ENCODE measurements around the gene POLR1C.
"Not testable (repeated sequence)": the region's sequence is repeated elsewhere in the genome, so short reads cannot be mapped to it uniquely, and the experiment has no call there.

Gene POLR1C

DNA sequence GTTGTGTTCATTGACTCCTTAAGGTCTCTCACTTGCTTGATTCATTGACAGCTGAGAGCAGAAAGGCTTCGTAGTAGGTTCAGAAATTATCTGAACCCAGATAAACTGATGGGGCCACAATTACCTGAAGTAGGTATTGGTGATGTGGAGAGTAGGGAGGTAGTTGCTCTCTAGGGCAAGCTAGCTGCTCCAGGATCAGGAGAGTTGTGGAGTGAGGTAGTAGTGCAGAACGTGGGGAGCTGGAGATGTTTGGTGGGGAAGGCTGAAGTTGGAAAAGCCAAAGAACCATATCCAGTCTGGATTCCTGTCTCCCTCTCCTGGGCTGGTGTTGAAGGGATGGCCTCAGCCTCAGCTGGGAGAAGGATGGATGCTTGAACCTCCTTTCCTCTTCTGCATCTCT is 23.7 kb upstream of the POLR1C start:
- no peak for DNase-seq

DNA sequence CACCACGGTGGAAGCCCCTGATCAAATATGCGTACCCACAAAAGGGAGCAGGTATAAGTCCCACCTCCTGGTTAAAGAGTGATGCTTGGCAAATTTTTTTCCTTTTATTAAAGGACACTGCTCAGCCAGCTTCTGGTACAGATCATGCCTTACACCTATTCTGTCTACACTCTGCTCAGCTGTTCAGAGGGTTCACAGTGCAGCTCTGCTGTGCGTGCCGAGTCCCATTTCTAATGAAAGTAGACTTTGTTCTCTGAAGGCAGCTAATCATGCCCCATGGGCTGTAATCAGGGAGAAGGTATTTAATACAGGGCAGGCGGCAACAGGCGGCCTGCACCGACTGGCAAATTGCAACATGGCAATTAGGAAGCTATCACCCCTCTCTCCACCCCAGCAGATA is 23.1 kb upstream of the POLR1C start:
- no peak for DNase-seq

GRCh38 chr6:43494321-43494720 is 22.6 kb upstream of the POLR1C start:
- DNase-seq: no peak

GRCh38 chr6:43494766-43495165 is 22.1 kb upstream of the POLR1C start:
- no peak for DNase-seq

- DNase-seq: no peak
These were observed 21.4 kb upstream of the POLR1C start for GRCh38 chr6:43495409-43495941.

DNA sequence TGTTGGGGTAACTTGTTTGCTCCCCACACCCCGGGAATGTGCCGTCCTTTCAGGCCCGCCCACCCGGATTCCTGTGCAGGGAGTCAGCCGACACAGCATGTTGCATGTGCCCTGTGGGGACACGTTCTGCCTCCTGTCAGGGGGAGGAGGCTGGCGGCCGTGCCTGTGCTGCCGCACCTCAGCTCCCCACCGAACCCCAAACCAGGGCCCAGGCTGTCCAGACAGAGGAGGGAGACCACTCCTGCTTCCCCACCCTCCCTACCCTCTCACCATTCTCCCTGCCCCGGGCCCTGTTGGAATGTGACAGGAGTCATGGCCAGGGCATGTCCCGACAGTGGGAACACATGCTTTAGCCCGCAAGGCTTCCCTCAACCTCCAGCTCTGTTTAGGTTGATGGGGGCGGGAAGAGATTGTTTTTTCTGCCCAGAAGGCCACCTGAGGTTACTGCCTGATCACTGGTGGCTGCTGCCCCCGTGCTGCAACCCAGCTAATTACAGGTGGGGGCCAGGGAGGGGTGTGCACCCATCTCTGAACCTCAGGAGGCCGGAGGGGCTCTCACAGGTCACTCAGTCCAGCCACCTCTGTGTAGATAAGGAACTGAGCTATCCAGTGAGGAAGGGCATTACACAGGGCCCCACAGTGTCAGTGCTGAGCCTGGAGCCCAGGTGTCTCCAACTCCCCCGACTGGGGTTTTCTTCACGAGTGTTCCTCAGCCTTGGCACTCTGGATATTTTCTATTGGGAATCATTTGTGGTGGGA is 20.3 kb upstream of the POLR1C start:
- DNase-seq: no peak

DNA sequence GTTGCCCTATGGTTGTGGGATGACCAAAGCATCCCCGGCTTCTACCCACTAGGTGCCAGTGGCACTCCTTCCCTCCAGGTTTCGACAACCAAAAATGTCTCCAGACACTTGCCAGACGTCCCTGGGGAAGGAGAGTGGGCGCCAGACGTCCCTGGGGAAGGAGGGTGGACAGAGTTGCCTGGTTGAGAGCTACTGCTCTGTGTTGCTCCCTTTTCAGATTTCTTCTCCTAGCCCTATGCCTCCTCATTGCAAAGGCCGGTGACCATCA is 19.8 kb upstream of the POLR1C start:
- DNase-seq: no peak

DNA sequence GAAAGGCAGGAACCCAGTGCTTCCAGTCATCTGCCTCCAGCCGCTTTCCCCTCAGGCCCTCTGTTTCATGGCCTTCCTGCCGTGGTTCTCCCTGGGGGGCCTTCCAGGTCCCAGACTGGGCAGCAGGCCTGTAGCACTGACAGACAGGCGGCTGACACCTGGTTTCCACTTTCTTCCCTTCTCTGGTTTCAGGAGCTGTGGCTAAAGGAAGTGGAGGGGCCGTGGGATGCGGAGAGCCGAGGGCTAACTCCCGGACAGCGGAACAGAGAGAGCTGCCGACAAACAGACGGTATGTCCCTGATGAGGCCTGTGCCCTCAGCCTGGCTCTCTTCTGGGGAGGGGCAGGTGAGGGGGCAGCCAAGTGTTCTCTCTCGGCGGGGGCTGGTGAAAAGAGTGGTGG is 19.2 kb upstream of the POLR1C start:
- no peak for DNase-seq

DNA sequence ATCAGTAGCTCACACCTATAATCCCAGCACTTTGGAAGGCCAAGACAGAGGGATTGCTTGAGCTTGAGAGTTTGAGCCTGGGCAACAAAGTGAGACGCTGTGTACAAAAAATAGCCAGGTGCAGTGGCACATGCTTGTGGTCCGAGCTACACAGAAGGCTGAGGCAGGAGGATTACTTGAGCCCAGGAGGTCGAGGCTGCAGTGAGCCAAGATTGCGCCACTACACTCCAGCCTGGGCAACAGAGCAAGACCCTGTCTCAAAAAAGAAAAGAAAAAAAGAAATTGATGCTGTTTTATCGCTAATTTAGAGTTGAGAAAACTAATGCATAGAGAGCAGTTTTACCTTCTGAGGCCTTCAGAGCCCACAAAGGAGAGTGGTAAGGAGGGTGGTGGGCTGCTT is 18.6 kb upstream of the POLR1C start:
- DNase-seq: not testable (repeated sequence)

GRCh38 chr6:43499028-43499815 is 17.7 kb upstream of the POLR1C start:
- no peak for DNase-seq

DNA sequence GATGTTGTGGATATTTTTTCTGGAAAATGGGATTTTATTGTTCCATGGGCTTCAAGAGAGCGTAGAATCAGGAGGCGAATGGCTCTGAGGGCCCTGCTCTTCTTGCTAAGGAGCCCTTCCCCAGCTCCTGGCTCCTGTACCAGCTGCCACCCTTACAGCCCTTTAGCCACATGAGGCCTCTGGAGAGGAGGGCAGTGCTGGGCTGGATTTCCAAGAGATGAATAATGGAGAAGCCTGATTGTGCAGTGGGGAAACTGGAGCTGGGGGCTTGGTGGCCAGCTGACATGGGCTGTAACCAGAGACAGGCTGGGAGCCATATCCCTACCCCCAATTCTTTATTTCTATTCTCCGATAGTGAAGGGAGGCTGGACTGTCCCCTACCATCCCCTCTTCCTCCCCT is 16.0 kb upstream of the POLR1C start:
- no peak for DNase-seq

DNA sequence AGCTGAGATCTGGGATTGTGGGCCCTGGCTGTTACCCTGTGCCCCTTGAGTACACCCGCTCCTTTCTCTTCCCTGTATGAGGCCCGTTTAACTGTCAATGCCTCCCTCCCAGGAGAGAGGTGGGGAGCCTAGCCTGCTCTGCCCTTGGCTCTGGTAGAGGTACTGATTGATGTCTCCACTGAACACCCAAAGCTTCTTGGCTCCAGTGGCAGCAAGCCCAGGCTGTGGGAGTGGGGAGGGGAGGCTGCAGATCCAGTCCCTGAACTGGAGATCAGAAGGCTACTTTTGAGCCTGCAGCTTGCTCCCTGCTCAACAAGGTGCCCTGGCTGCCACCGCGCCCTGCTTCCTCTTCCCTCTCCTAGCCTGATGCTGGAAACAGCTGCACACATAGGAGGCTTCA is 14.2 kb upstream of the POLR1C start:
- DNase-seq: no peak

DNA sequence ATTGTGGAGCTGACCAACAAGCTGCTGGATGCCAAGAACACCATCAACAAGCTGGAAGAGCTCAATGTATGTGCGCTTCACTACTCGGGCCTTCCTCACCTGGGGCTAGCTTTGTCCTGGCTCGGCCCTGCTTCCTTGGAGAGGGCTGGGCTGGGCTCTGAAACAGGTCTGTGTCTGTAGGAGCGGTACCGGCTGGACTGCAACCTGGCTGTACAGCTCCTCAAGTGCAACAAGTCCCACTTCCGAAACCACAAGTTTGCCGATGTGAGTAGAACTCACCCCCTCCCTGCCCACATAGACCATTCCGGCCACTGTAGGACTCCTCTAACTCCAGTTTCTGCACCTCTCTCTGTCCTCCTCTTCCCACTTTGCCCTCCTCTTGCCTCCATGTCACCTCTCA is 13.4 kb upstream of the POLR1C start:
- DNase-seq: no peak

GRCh38 chr6:43504756-43505593 is 11.9 kb upstream of the POLR1C start:
- no peak for DNase-seq

DNA sequence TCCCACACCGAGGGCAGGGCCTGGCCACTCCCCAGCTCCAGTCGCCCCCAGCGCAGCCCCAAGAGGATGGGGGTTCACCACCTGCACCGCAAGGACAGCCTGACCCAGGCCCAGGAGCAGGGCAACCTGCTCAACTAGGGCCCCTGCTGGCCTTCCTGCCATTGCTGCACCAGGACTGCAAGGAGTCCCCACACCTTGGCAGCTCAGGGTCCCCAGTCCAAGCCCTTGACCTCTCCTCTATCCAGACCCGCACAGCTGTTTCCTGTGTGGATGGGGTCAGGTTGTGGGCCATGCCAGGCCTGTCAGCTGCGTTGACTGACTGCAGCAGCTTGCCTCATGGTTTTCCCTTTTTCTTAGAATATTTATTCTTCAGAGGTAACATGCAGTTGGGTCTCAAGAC is 11.2 kb upstream of the POLR1C start:
- DNase-seq: no peak

GRCh38 chr6:43506171-43506570 is 10.7 kb upstream of the POLR1C start:
- DNase-seq: no peak

DNA sequence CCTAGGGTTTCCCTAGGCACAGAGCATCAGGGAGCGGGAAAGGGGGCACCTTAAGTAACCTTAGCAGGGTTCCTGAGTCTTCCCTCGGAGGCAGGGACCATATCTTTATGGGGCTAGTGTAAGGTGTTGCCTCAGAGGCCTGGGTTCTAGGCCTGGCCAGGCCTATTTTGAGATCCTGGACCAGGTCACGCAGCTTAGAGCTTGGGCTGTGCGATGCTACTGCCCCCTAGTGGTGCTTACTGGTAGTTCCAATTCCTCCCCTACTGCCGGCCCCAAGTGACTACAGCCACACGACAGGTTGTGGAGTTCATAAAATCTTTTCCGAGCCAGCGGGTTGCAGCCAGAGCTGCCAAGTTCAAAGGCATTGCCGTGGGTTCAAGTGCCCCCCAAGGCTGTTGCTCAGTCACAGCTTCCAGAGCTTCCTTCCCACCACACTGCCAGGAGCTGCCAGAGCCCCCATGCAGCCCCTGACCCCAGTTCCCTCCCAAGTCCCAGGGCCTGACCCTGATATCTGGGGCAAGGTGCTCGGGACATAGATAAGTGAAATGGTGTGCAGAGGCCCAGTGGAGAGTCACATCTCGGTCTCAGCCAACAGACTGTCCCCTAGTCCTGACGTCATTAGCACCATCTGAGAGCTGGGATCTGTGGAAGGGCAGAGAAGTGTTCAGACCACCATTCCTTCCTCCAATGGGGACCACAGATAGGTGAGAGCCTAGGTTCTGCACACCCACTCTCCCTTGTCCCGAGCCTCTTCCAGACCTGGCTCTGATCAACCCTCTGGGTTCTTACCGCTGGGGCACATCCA is 10.0 kb upstream of the POLR1C start:
- peak; percentile 81 for DNase-seq

DNA sequence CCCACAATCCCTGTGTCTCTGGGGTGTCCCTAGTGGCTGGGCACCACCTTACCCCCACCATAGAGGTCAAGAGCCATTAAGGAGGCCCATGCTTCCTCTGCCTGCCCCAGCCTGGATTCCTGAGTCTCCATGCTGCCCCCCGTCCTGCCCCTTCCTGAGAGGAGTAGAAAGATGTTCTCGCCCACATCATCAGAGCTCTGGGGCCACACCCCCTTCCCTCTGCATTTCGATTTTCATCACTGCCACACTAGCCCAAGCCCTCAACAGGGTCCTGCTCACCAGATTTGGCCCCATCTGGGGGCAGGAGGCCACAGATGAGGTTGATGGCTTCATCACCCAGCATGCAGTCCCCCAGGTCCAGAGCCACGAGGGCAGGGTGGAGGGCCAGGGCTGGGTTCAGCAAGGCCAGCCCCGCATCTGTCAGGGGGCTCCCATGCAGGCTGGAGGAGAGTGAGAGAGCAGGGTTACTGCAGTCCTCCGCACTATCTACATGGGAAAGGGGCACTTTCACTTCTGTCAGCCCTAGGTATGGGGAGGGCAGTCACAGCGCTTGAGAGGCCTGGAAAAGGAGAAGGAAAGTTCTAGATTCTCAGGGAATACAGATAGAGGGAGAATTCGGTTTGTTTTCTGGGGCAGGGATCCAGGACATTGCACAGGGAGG is 8.3 kb upstream of the POLR1C start:
- DNase-seq: no peak

DNA sequence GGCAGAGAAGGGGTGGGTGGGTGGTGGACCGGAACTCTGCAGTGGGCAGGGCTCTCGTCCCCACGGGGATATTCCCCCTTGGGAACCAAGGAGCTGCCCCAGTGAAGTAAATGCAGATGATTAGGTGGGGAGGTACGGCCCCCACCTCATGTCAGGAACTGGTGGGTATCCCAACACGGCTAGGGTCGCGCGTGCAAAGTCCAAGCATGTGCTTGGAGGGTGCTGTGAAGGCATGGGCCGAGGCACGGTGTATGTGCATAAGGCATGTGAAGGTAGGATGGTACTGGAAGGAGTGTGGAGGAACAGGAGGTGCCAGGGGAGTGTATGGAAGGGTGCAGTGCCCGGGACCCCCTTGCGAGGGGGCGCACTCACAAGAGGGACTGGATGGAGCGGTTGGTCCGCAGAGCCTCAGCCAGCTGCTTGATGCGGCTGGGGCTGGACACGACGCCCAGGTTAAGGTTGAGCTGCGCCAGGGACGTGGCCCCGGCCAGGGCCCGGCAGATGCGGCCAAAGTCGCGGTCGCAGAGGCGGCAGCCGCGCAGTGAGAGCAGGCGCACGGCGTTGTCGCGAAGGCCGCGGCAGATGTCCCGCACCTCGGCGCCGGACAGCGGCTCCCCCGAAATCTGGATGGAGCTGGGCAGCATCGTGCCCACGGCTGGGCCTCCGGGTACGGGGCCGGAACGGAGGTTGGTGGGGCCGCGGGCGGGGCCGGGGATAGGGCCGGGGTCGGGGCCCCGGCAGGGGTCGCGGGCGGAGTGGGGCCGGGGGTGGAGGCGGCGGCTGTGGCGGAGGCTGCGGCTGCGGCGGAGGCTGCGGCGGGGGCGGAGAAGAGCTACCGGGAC is 7.5 kb upstream of the POLR1C start:
- DNase-seq: no peak

DNA sequence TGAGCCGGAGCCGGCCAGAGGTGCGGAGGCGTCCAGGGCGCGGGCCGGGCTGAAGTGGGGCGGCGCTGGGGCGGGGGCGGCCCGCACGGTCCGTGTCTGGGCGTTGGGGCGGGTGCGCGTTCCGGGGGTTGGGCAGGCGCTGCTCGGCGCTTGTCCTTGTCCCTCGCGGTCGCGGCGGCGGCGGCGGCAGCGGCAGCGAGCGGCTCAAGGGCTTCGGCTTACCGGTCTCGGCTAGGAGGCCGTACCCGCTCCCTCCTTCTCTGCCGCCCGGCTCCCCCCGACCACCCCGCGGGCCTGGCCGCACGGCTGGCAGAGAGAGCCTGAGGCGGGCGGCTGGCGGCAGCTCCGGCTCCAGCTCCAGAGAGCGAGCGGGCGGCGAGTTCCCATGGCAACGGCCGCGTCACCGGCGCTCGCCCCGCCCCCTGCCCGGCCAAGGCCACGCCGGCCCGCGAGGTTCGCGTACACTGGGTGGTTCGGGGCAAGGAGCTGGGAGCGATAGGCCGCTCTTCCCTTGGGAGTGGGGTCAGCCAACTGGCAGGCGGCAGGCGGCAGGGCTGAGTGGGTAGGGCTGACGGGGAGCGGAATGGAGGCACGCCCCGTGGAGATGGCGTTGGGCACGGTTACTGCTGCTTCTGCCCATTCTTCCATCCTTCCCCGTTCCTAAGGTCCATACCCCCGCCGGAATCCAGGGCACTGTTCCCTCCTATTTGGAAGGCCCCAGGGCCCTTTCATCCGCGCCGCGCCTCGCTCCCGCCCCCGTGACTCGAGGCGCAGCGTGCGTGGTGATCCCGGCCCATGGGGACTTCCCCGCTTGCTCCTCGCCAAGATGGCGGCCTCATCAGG is 6.7 kb upstream of the POLR1C start, which contains the start of gene LRRC73:
Gene LRRC73 (minus strand): TSS at position 363 of the 843 bp plus-strand sequence. CDS start 561 bp downstream, outside the sequence.
- DNase-seq: peak; percentile 71

All from activated gamma-delta T cell treated with Interleukin-2 at 50 U/mL for 16 hours (primary cell).